Kidney epithelial cell (primary cell): ENCODE results near the gene PDE11A. TPM values are rescaled to one million over a fixed set of nuclear protein-coding genes. Genes with fewer than 3 reads are reported as not detected.

Source experiments
- DNase-seq: peaks from one replicate; pipeline ENCODE4 v3.0.0-alpha.2; 2010; ENCODE audit warnings: low read depth
- H3K27me3 ChIP-seq: 2 replicates; pipeline ENCODE4 v1.6.0; 2011; ENCODE audit warnings: low read length; ENCODE audit not compliant: control insufficient read depth, insufficient read depth
- H3K36me3 ChIP-seq: 2 replicates; pipeline ENCODE4 v1.5.1; 2011; ENCODE audit warnings: low read length; ENCODE audit not compliant: control insufficient read depth, insufficient read depth
- H3K4me3 ChIP-seq: 2 replicates; pipeline ENCODE4 v1.5.1; 2011; ENCODE audit warnings: low read depth, mild to moderate bottlenecking, control low read depth, low read length
- CTCF ChIP-seq: IDR thresholded peaks from 2 replicates; pipeline ENCODE4 v1.5.1; 2011; ENCODE audit warnings: mild to moderate bottlenecking, moderate library complexity, low read length, control low read depth, inconsistent platforms; ENCODE audit not compliant: insufficient read depth, poor library complexity, severe bottlenecking
- total RNA-seq: library from RNA; depleted of rRNA; stranded (reverse); fragments of >200 nt; gene quantifications from 2 replicates; pipeline ENCODE4 v1.2.3, GENCODE V29; 2015

Gene PDE11A
- total RNA-seq, 1 donor from 2014 or later = 0.13 TPM

DNA sequence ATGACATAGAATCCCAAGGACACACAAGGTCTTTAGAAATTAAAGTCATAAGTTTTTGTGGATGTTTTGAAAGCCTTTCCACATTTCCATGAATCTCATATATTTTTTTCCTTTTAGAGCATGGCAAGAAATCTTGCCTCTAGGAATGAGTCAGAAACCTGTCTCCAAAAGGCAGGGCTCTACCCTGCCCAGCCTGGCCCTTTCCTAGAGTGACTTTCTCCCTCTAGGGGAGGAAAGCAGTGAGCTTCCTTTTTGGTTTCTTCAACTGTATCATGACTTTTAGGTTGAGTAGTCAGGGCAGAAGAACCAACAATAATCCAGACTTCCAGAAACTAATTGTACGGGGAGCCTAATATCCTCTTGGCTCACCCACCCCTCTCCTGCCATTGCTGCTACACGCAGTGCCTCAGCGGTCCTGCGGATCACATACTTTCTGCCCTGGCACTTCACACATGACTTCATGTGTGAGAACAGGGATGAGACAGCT, 379.8 kb downstream of the PDE11A start:
- DNase-seq = peak; percentile 60
- no peak overlapping the region for H3K4me3 ChIP-seq
- no peaks in the 10 kb centered on the region for H3K36me3 ChIP-seq
- TF ChIP-seq CTCF = peak; percentile 44
- no peaks in the 10 kb centered on the region for H3K27me3 ChIP-seq

DNA sequence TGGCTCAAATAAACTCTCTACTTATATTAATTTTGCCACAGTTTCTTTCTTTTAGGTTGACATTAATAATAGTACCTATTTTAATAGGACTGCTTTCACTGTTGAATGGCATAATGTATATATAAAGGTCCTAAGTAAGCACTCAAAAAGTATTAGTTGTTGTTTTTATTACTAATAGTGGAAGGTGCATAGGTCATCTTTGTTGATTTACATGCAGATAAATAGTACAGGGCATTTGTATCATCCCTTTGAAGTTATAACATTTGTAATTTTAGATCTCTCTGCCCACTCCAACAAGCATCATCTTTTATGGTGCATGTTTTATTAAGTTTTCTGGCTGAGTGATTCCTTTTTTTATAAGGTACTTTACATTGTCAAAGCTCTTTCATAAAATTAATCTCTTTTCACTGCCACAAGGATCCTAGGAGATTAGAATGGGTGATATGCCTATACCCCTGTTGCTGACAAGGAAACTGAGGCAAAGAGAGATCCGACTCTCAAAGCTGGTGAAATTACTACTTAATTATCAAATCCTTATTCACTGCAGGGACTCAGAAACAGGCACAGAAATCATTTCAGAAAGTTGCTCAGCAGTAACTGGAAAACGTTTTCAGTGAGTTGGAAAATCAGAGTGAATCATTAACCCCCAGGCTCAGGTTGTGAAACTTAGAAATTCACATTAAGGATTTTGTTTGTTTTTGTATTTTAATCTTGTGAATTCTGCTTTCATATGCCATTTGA, 380.4 kb downstream of the PDE11A start:
- no peak for TF ChIP-seq CTCF
- peak; percentile 28 for DNase-seq
- no peaks in the 10 kb centered on the region for H3K36me3 ChIP-seq
- H3K27me3 ChIP-seq = no peaks in the 10 kb centered on the region
- H3K4me3 ChIP-seq = no peak overlapping the region

- no peaks in the 10 kb centered on the region for H3K27me3 ChIP-seq
- no peak for TF ChIP-seq CTCF
- no peak for DNase-seq
- no peaks in the 10 kb centered on the region for H3K36me3 ChIP-seq
- H3K4me3 ChIP-seq = no peak overlapping the region
These were observed 381.4 kb downstream of the PDE11A start for GRCh38 chr2:177691177-177691576.

GRCh38 chr2:177689623-177690022, 383.0 kb downstream of the PDE11A start:
- no peak for DNase-seq
- Histone ChIP-seq H3K36me3 (no peaks in the 10 kb centered on the region), H3K4me3 (no peak overlapping the region), H3K27me3 (no peaks in the 10 kb centered on the region)
- TF ChIP-seq CTCF = no peak

- H3K36me3 ChIP-seq = no peaks in the 10 kb centered on the region
- no peak overlapping the region for H3K4me3 ChIP-seq
- DNase-seq = no peak
- TF ChIP-seq CTCF = no peak
- no peaks in the 10 kb centered on the region for H3K27me3 ChIP-seq
These were observed 383.7 kb downstream of the PDE11A start for GRCh38 chr2:177688844-177689243.

- H3K36me3 ChIP-seq = no peaks in the 10 kb centered on the region
- DNase-seq = no peak
- H3K4me3 ChIP-seq = no peak overlapping the region
- no peaks in the 10 kb centered on the region for H3K27me3 ChIP-seq
- TF ChIP-seq CTCF = no peak
These were observed 388.9 kb downstream of the PDE11A start for GRCh38 chr2:177683661-177684069.
